Hepatic stellate cell (primary cell): ENCODE data around the gene NME3.
A peak's percentile ranks its signal among the peaks of the same experiment; 100 is the strongest.
"Not testable (repeated sequence)": the region's sequence is repeated elsewhere in the genome, so short reads cannot be mapped to it uniquely, and the experiment has no call there.

Experiments
- DNase-seq: peaks from one replicate; pipeline ENCODE4 v3.0.0; 2011; ENCODE audit warnings: low spot score

NME3 gene

GRCh38 chr16:1771188-1771863 is at the start of gene NME3:
Gene NME3 (minus strand): TSS chr16:1771543. CDS start chr16:1771534, 9 bp downstream.
- peak; percentile 88 for DNase-seq

- no peak for DNase-seq
Measured at GRCh38 chr16:1820946-1821290, 49.6 kb upstream of the NME3 start.

- no peak for DNase-seq
Measured at GRCh38 chr16:1820096-1820945, 49.0 kb upstream of the NME3 start.

GRCh38 chr16:1819611-1820010 is 48.3 kb upstream of the NME3 start:
- DNase-seq: no peak

DNA sequence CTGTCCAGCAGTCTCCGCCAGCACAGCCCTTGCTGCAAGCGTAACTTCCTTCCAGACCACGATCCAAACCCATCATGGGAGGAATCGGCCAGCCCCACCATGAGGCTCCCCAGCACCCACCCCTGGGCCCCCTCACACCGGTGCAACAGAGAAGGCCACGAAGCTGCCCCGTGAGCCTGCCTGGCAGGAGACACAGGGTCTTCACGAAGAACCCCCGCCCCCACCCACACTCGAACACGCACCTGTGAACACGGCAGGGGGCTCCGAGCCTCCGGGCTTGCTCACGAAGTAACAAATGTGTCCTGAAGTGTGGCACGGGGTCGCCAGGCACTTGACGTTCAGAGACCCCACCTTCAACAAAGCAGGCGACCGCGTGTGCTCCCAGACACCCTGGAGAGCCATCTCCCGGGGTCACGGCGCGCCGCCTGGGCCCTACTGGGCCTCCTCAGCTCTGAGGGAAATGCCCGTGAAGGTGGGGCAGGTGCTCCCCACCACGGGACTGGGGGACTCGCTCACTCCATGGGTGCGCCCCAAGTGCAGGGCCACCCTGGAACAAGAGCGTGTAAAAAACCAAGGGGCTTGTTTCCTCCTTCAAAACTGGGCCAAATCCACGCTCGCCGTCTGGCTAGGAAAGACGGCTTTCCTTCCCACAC is 47.7 kb upstream of the NME3 start:
- no peak for DNase-seq

DNA sequence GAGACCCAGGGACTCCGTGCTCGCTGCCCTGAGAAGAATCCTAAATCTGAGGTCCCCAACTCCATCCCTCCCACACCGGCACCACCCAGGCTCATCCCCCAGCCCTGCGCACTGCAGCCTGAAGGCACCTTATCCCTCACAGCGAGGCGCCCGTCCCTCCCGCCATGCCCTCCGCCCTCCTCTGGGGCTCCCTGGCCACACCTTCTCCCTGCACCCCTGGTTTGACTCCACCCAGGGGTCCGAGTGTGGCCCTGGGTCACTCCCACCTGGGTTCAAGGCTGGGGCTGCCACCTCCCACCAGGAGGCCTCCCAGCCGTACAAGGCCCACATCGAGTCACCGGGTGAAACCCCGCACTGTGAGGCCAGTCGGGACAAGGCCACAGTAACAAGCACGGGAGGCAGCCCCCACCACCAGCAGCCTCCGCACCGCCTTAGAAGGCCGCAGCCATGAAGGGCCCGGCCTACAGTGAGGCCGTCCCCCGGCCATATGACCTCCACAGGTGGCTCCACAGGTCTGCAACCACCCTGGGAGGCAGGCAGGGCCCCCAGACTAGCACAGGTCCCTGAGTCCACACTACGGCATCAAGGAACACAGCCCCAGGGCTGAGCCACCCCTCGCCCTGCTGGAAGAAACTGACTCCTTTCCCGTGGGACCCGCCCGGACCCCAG is 47.0 kb upstream of the NME3 start:
- DNase-seq: no peak

- no peak for DNase-seq
Measured at GRCh38 chr16:1817716-1818115, 46.4 kb upstream of the NME3 start.

GRCh38 chr16:1817276-1817589 is 45.9 kb upstream of the NME3 start:
- no peak for DNase-seq

DNA sequence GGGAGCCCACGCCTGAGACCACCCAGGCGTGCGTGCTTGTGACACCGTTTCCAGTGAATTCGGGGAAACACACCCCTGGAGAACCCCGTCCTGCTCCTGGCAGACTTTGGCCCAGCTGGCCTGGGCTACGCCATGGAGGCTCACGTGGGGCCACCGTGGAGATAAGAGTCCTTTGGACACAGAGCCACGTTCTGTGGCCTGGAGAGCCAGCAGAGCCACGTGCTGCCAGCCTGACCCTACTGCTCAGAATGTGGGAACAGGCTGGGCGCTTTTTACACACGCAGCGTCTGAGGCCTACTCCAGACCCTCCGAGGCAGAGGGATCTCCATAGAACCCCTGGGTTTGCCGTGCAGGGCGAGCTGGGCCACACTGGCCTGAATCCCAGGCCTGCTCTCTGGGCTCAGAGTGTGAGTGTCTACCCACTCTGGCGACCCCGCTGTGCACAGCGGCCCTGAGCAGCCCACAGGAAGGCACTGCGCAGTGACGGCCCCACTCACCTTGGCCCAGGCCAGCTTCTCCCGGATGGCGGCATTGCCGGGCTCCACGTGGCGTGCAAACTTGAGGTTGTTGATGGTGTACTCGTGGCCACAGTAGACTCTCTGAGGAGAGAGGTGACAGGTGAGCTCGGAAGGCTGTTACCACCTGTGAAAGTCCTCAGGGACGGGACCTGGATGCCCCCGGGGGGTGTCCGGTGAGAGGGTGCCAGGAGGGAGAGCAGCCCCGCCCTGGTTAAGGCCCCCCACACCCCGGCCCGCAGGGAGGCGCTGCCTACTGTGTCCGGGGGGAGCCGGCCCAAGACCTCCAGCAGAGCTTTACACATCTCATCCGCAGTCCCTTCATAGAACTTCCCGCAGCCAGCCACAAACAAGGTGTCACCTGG is 45.3 kb upstream of the NME3 start:
- DNase-seq: no peak

DNA sequence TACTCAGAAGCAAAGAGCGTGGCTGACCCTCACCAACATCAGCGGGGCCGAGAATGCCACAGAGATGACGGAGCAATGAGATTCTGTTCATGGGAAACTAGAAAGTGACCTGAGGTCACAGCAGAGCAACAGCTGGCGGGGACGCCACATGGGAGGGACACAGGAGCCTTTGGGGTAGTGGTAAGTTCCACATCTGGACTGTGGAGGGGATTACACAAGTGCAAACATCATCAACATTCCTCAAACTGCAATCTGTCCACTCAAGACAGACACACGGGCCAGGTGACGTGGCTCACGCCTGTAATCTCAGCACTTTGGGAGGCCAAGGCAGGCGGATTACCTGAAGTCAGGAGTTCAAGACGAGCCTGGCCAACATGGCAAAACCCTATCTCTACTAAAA is 44.1 kb upstream of the NME3 start:
- DNase-seq: no peak

- DNase-seq: peak; percentile 66
Measured at GRCh38 chr16:1812732-1813163, 41.4 kb upstream of the NME3 start.

DNA sequence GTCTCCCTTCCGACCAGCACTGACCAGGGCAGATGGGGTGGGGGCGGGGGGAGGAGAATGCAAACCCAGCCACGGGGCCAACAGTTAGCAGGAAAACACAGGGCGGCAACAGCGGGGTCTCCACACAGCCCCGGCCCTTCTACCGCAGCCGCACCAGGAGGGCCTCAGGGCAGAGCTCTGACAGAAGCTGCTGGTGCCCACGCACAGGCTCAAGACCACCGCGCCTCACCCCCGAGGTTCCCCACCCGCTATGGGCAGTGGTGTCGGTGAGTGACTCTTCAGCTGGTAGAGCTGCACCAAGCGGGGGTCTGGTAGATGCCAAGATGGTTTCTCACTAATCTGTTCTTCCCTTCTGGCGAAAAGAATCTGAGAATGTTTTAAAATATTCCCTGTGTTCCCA is 39.2 kb upstream of the NME3 start:
- DNase-seq: no peak

GRCh38 chr16:1810106-1810505 is 38.8 kb upstream of the NME3 start:
- DNase-seq: no peak

GRCh38 chr16:1809281-1809801 is 38.0 kb upstream of the NME3 start:
- DNase-seq: no peak

- no peak for DNase-seq
Measured at GRCh38 chr16:1808691-1809090, 37.3 kb upstream of the NME3 start.

DNA sequence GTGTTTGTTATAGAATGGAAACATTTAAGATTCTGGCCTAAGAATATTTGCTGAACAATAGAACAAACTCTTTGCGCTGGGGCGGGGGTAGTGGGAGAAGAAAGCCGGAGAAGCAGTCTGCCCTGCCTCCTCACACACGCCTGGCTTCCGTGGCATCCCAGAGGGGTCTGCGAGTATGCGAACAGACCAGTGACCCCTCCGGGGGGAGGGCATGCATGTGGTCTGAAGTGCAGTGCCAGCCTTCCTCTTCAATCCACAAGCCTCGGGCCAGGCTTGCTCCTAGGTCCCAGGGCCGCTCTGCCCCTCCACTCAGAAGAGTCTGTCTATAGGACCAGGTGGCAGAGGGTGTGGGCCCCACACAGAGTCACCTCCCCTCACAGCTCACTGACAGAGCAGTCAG is 36.3 kb upstream of the NME3 start:
- DNase-seq: no peak

DNA sequence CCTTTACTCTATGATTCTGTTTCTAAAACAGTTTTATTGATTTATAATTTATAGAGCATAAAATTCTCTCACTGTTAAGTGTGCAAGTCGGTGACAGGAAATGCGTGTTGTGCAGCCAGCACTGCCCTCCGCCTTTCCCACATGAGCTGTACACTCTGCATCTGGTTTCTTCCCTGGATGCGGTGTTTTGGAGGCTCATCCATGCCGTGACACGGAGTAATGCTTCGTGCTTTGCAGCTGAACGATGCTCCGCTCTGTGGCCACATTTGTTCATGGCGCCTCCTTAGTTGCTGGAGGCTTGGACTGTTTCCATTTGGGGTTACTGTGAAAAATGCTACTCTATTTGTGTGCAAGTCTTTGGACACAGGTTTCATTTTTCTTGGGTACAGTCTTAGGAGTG is 29.4 kb upstream of the NME3 start:
- no peak for DNase-seq

DNA sequence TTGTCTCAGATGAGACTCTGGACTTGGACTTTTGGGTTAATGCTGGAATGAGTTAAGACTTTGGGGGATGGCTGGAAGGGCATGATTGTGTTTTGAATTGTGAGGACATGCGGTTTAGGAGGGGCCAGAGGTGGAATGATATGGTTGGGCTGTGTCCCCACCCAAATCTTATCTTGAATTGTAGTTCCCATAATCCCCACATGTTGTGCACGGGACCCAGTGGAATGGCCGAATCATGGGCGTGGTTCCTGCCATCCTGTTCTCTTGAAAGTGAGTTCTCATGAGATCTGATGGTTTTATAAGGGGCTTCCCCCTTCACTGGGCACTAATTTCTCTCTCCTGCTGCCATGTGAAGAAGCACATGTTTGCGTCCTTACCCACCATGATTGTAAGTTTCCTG is 27.9 kb upstream of the NME3 start:
- not testable (repeated sequence) for DNase-seq

- DNase-seq: no peak
Measured at GRCh38 chr16:1794908-1795666, 23.7 kb upstream of the NME3 start.

DNA sequence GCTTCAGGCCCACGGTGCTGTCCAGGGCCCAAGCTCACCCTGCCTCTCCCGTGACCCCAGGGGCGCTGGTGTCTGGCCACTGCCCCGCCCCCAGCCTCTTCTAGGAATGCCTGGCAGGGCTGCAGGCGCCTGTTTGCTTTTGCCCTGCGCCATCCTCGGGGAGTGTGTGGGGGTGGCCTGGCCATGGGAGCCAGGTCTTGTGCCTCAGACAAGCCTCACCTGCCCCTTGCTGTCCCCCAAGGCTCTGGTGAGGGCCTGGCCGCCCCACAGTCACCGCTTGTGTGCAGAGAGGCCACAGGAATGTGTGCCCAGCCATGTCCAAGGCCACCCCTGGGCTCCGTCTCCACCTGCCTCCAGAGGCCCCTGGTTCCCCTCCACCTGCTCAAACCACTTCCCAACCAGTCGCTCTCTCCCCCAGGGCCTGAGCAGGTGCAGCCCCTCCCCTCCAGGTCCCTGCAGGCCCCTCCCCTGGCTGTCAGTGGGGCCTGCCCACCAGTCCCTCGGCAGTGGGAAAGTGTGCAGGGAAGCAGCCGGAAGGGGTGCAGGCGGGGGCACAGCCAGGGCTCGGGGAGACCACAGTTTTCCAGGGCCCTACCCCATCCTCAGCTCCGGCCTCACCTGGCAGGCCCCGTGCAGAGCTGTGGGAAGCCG is 23.0 kb upstream of the NME3 start:
- no peak for DNase-seq
